Neuronal stem cell (in vitro differentiated cells): ENCODE data around the gene EIF4A3.

Experiments used
- DNase-seq: peaks from one replicate; pipeline ENCODE4 v3.0.0-alpha.2; 2013; ENCODE audit warnings: low spot score
- H2AFZ ChIP-seq: one replicate; pipeline ENCODE4 v1.6.1; 2013; ENCODE audit warnings: mild to moderate bottlenecking, low read length, inconsistent platforms
- H2AK5ac ChIP-seq: 2 replicates; pipeline ENCODE4 v1.6.1; 2013; ENCODE audit warnings: low read depth, mild to moderate bottlenecking, inconsistent platforms, low read length, moderate library complexity, mixed read lengths
- H2BK120ac ChIP-seq: 2 replicates; pipeline ENCODE4 v1.6.1; 2013; ENCODE audit warnings: low read depth, mild to moderate bottlenecking, inconsistent platforms, low read length, moderate library complexity, mixed read lengths
- H2BK12ac ChIP-seq: one replicate; pipeline ENCODE4 v1.6.1; 2013; ENCODE audit warnings: low read length, inconsistent platforms
- H2BK15ac ChIP-seq: 2 replicates; pipeline ENCODE4 v1.6.1; 2013; ENCODE audit warnings: mild to moderate bottlenecking, low read length, inconsistent platforms, mixed read lengths
- H2BK5ac ChIP-seq: one replicate; pipeline ENCODE4 v1.6.1; 2013; ENCODE audit warnings: inconsistent platforms, mild to moderate bottlenecking, low read length, moderate library complexity
- H3K14ac ChIP-seq: one replicate; pipeline ENCODE4 v1.6.1; 2013; ENCODE audit warnings: low read length, inconsistent platforms
- H3K18ac ChIP-seq: 2 replicates; pipeline ENCODE4 v1.6.1; 2013; ENCODE audit warnings: low read length, inconsistent platforms
- H3K23ac ChIP-seq: 2 replicates; pipeline ENCODE4 v1.6.1; 2013; ENCODE audit warnings: low read depth, mild to moderate bottlenecking, mixed read lengths, low read length, inconsistent platforms; ENCODE audit not compliant: poor library complexity
- H3K27ac ChIP-seq: replicated peaks from 3 replicates; pipeline ENCODE4 v1.5.1; 2013; ENCODE audit warnings: low read length, inconsistent platforms
- H3K27me3 ChIP-seq, 3 experiments: 2 replicates each; pipeline ENCODE4 v1.6.1; 2013; ENCODE audit warnings: low read length in 3 of 3, mild to moderate bottlenecking in 2 of 3, inconsistent platforms in 1 of 3, low read depth in 1 of 3, mixed read lengths in 1 of 3, moderate library complexity in 1 of 3; ENCODE audit not compliant: control insufficient read depth in 3 of 3, insufficient read depth in 3 of 3
- H3K36me3 ChIP-seq, 2 donors: replicated peaks in 1 of 2; 2 replicates each; pipeline ENCODE4 v1.6.1; 2013; ENCODE audit warnings: low read length in 2 of 2; ENCODE audit not compliant: control insufficient read depth in 2 of 2, insufficient read depth in 2 of 2
- H3K4ac ChIP-seq: 2 replicates; pipeline ENCODE4 v1.6.1; 2013; ENCODE audit warnings: inconsistent platforms, mild to moderate bottlenecking, low read length, moderate library complexity
- H3K4me1 ChIP-seq, 2 donors: 1 replicate in 1 of 2; 2 replicates in 1 of 2; pipeline ENCODE4 v1.6.1; 2013; ENCODE audit warnings: low read length in 2 of 2, low read depth in 1 of 2; ENCODE audit not compliant: control insufficient read depth in 2 of 2, insufficient read depth in 1 of 2
- H3K4me2 ChIP-seq: one replicate; pipeline ENCODE4 v1.6.1; 2013; ENCODE audit warnings: mild to moderate bottlenecking, low read length, inconsistent platforms; ENCODE audit not compliant: insufficient read depth, poor library complexity, severe bottlenecking
- H3K4me3 ChIP-seq, 2 donors: 2 replicates each; pipeline ENCODE4 v1.5.1; 2013; ENCODE audit warnings: low read length in 2 of 2, mild to moderate bottlenecking in 2 of 2, inconsistent platforms in 1 of 2, moderate library complexity in 1 of 2
- H3K79me1 ChIP-seq: one replicate; pipeline ENCODE4 v1.6.1; 2013; ENCODE audit warnings: low read depth, mild to moderate bottlenecking, inconsistent platforms, low read length, moderate library complexity
- H3K9ac ChIP-seq: one replicate; pipeline ENCODE4 v1.6.1; 2013; ENCODE audit warnings: mild to moderate bottlenecking, low read depth, low read length, inconsistent platforms; ENCODE audit not compliant: poor library complexity
- H3K9me3 ChIP-seq, 2 donors: replicated peaks in 1 of 2; 2 replicates each; pipeline versions ENCODE3 to v1.6.1; 2013; ENCODE audit warnings: low read length in 2 of 2, mild to moderate bottlenecking in 2 of 2, inconsistent platforms in 1 of 2, low read depth in 1 of 2, mixed read lengths in 1 of 2, moderate library complexity in 1 of 2; ENCODE audit not compliant: control insufficient read depth in 2 of 2, insufficient read depth in 1 of 2
- H4K8ac ChIP-seq: one replicate; pipeline ENCODE4 v1.6.1; 2013; ENCODE audit warnings: low read depth, mild to moderate bottlenecking, inconsistent platforms, low read length, moderate library complexity
- H4K91ac ChIP-seq: one replicate; pipeline ENCODE4 v1.6.1; 2013; ENCODE audit warnings: low read length, low read depth, mild to moderate bottlenecking, inconsistent platforms; ENCODE audit not compliant: poor library complexity
- WGBS, 2 donors: extraction: QIAGEN DNeasy Blood & Tissue Kit; methylation state at CpG; one replicate each; pipeline ENCODE4 v1.1.7; 2013; ENCODE audit warnings: missing lambda C conversion rate in 2 of 2, mixed read lengths in 1 of 2; ENCODE audit not compliant: insufficient read length in 2 of 2, insufficient replicate concordance in 1 of 2; ENCODE audit errors: extremely low coverage in 2 of 2; 5-methylcytosine and 5-hydroxymethylcytosine counted together

The EIF4A3 gene

GRCh38 chr17:80110927-80111701 lies 35.8 kb downstream of the EIF4A3 start:
- no peak overlapping the region for H2BK5ac ChIP-seq
- peaks cover 0 to 21% of the 10 kb centered on the region in 2 donors for H3K9me3 ChIP-seq
- no peak overlapping the region for H4K8ac ChIP-seq
- no peak overlapping the region for H4K91ac ChIP-seq
- H3K4me3 ChIP-seq: no peak overlapping the region
- H2AFZ ChIP-seq: no peak overlapping the region
- H3K4me2 ChIP-seq: no peak overlapping the region
- H3K27ac ChIP-seq: no peak overlapping the region
- no peak overlapping the region for H2BK15ac ChIP-seq
- H3K79me1 ChIP-seq: peaks cover 3% of the 10 kb centered on the region
- peaks cover 3 to 4% of the 10 kb centered on the region in 2 donors for H3K36me3 ChIP-seq
- no peak overlapping the region for H3K4ac ChIP-seq
- peaks cover 0 to 4% of the 10 kb centered on the region in 2 donors for H3K4me1 ChIP-seq
- no peaks in the 10 kb centered on the region for H3K27me3 ChIP-seq
- WGBS, 2 donors: no CpG with 5 or more reads among the region's 21 CpGs
- no peak overlapping the region for H2BK12ac ChIP-seq
- H3K9ac ChIP-seq: no peak overlapping the region
- H3K23ac ChIP-seq: no peak overlapping the region
- no peak overlapping the region for H3K14ac ChIP-seq
- H2BK120ac ChIP-seq: no peak overlapping the region
- no peak overlapping the region for H2AK5ac ChIP-seq
- no peak overlapping the region for H3K18ac ChIP-seq
- no peak for DNase-seq

DNA sequence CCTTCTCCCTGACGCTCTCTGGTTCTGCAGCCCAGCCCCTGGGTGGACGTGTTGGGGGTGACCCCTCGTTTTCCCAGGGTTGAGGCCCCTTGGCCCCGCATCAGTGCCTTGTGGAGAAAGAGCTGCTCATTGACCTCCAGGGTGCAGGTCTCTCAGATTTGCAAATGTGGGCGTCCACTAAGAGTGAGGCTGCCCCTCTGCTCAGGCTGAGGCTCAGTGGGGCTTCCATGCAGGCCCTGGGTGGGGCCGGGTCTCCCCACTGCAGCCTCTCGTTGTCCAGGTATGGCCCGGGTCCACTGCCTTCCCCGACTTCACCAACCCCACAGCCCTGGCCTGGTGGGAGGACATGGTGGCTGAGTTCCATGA lies 36.5 kb downstream of the EIF4A3 start:
- H3K4ac ChIP-seq: no peak overlapping the region
- H2BK12ac ChIP-seq: no peak overlapping the region
- H3K4me2 ChIP-seq: no peak overlapping the region
- H3K27ac ChIP-seq: no peak overlapping the region
- no CpG with 5 or more reads among the region's 9 CpGs for WGBS, 2 donors
- no peak overlapping the region for H3K23ac ChIP-seq
- peak overlapping the region; percentile 17 for H4K8ac ChIP-seq
- H3K9ac ChIP-seq: no peak overlapping the region
- H4K91ac ChIP-seq: no peak overlapping the region
- no peak overlapping the region for H2AK5ac ChIP-seq
- peaks cover 3 to 6% of the 10 kb centered on the region in 2 donors for H3K36me3 ChIP-seq
- no peak overlapping the region for H3K18ac ChIP-seq
- peak overlapping the region in 1 of 2 donors; percentile 17 for H3K4me3 ChIP-seq
- H3K9me3 ChIP-seq: peaks cover 0 to 19% of the 10 kb centered on the region in 2 donors
- no peaks in the 10 kb centered on the region for H3K27me3 ChIP-seq
- H2BK120ac ChIP-seq: no peak overlapping the region
- DNase-seq: no peak
- no peak overlapping the region for H3K14ac ChIP-seq
- H2AFZ ChIP-seq: no peak overlapping the region
- no peak overlapping the region for H2BK5ac ChIP-seq
- H3K79me1 ChIP-seq: peaks cover 3% of the 10 kb centered on the region
- H2BK15ac ChIP-seq: no peak overlapping the region
- H3K4me1 ChIP-seq: peaks cover 0 to 4% of the 10 kb centered on the region in 2 donors

GRCh38 chr17:80109713-80110446 lies 37.0 kb downstream of the EIF4A3 start:
- Histone ChIP-seq H3K27me3 (no peaks in the 10 kb centered on the region), H2BK12ac (no peak overlapping the region), H2BK15ac (no peak overlapping the region), H4K91ac (no peak overlapping the region), H3K23ac (no peak overlapping the region), H3K18ac (peak overlapping the region; percentile 48), H3K4me2 (no peak overlapping the region), H2BK5ac (peak overlapping the region; percentile 39), H3K4me1 (peaks cover 0 to 4% of the 10 kb centered on the region in 2 donors), H3K9me3 (peaks cover 0 to 13% of the 10 kb centered on the region in 2 donors), H3K79me1 (peaks cover 3% of the 10 kb centered on the region), H4K8ac (peak overlapping the region; percentile 17), H3K36me3 (peaks cover 3 to 6% of the 10 kb centered on the region in 2 donors), H3K14ac (no peak overlapping the region), H3K9ac (peak overlapping the region; percentile 30), H3K27ac (no peak overlapping the region), H2BK120ac (no peak overlapping the region), H2AK5ac (no peak overlapping the region), H3K4ac (no peak overlapping the region), H2AFZ (no peak overlapping the region), H3K4me3 (peak overlapping the region in 1 of 2 donors; percentile 17)
- DNase-seq: no peak
- WGBS, 2 donors: no CpG with 5 or more reads among the region's 30 CpGs

GRCh38 chr17:80109066-80109660 lies 37.8 kb downstream of the EIF4A3 start:
- H3K9ac ChIP-seq: no peak overlapping the region
- H3K14ac ChIP-seq: no peak overlapping the region
- H2BK15ac ChIP-seq: no peak overlapping the region
- H3K18ac ChIP-seq: no peak overlapping the region
- DNase-seq: no peak
- H2BK5ac ChIP-seq: no peak overlapping the region
- H3K79me1 ChIP-seq: peaks cover 3% of the 10 kb centered on the region
- no peak overlapping the region for H2BK12ac ChIP-seq
- H3K4ac ChIP-seq: no peak overlapping the region
- WGBS, 2 donors: no CpG with 5 or more reads among the region's 13 CpGs
- H3K23ac ChIP-seq: no peak overlapping the region
- H3K27me3 ChIP-seq: no peaks in the 10 kb centered on the region
- no peak overlapping the region for H2AK5ac ChIP-seq
- H3K27ac ChIP-seq: no peak overlapping the region
- no peak overlapping the region for H3K4me2 ChIP-seq
- no peak overlapping the region for H2AFZ ChIP-seq
- H2BK120ac ChIP-seq: no peak overlapping the region
- peaks cover 0 to 4% of the 10 kb centered on the region in 2 donors for H3K4me1 ChIP-seq
- H4K91ac ChIP-seq: no peak overlapping the region
- no peak overlapping the region for H4K8ac ChIP-seq
- no peak overlapping the region for H3K4me3 ChIP-seq
- H3K9me3 ChIP-seq: peaks cover 0 to 6% of the 10 kb centered on the region in 2 donors
- peaks cover 3 to 6% of the 10 kb centered on the region in 2 donors for H3K36me3 ChIP-seq
